Neural cell (in vitro differentiated cells): ENCODE data around the gene PWWP2A. TPM values are rescaled to one million over a fixed set of nuclear protein-coding genes. Genes with fewer than 3 reads are reported as not detected.

Experiments used
- H2AFZ ChIP-seq: fragments of 200-600, 300-800 bp; sonication (generic), shearing (Covaris generic); 2 replicates; pipeline ENCODE4 v1.6.0; 2014; ENCODE audit warnings: low read depth, mild to moderate bottlenecking, antibody characterized with exemption, low read length, moderate library complexity
- H3F3A ChIP-seq: fragments of 200-600 bp; shearing (Covaris generic); 2 replicates; pipeline ENCODE4 v1.6.1; 2016; ENCODE audit warnings: mild to moderate bottlenecking, moderate library complexity, mixed read lengths, antibody characterized with exemption, low read length; ENCODE audit not compliant: insufficient read depth, poor library complexity, severe bottlenecking
- H3K27ac ChIP-seq: fragments of 200-600, 300-800 bp; sonication (generic), shearing (Covaris generic); 2 replicates; pipeline ENCODE4 v1.5.1; 2014; ENCODE audit warnings: mild to moderate bottlenecking, low read length, moderate library complexity
- H3K27me3 ChIP-seq: fragments of 300-800, 200-600 bp; sonication (generic), shearing (Covaris generic); 2 replicates; pipeline ENCODE4 v1.6.0; 2014; ENCODE audit warnings: mild to moderate bottlenecking, low read depth, low read length, moderate library complexity; ENCODE audit not compliant: insufficient read depth
- H3K36me3 ChIP-seq: fragments of 300-800, 200-600 bp; sonication (generic), shearing (Covaris generic); 2 replicates; pipeline ENCODE4 v1.5.1; 2014; ENCODE audit warnings: mild to moderate bottlenecking, antibody characterized with exemption, low read length, moderate library complexity; ENCODE audit not compliant: insufficient read depth
- H3K4me2 ChIP-seq: fragments of 300-800, 200-600 bp; sonication (generic), shearing (Covaris generic); 2 replicates; pipeline ENCODE4 v1.6.0; 2014; ENCODE audit warnings: mild to moderate bottlenecking, low read length
- H3K4me3 ChIP-seq: fragments of 300-800, 200-600 bp; sonication (generic), shearing (Covaris generic); 2 replicates; pipeline ENCODE4 v1.5.1; 2014; ENCODE audit warnings: mild to moderate bottlenecking, low read length, moderate library complexity
- H3K79me2 ChIP-seq: fragments of 200-600 bp; shearing (Covaris generic); replicated peaks from 2 replicates; pipeline ENCODE4 v1.6.0; 2014; ENCODE audit warnings: mild to moderate bottlenecking, low read length, moderate library complexity; ENCODE audit not compliant: insufficient read depth
- H3K9ac ChIP-seq: fragments of 300-800, 200-600 bp; sonication (generic), shearing (Covaris generic); 2 replicates; pipeline ENCODE4 v1.6.1; 2016; ENCODE audit warnings: mild to moderate bottlenecking, low read length, mixed read lengths
- H3K9me2 ChIP-seq: fragments of 200-600 bp; shearing (Covaris generic); 2 replicates; pipeline ENCODE4 v1.6.1; 2016; ENCODE audit warnings: mild to moderate bottlenecking, low read length, mixed read lengths; ENCODE audit not compliant: insufficient read depth
- H3K9me3 ChIP-seq: fragments of 200-600, 300-800 bp; sonication (generic), shearing (Covaris generic); 2 replicates; pipeline ENCODE4 v1.6.1; 2016; ENCODE audit warnings: mild to moderate bottlenecking, mixed run types, low read length, moderate library complexity, mixed read lengths
- H4K20me1 ChIP-seq: fragments of 200-600 bp; shearing (Covaris generic); 2 replicates; pipeline ENCODE4 v1.6.1; 2016; ENCODE audit warnings: mild to moderate bottlenecking, mixed run types; ENCODE audit not compliant: insufficient read depth
- EP300 ChIP-seq: fragments of 450-650 bp; conservative IDR thresholded peaks from 2 replicates; pipeline ENCODE4 v1.6.1; 2014; ENCODE audit warnings: antibody characterized with exemption, mild to moderate bottlenecking, moderate library complexity; ENCODE audit not compliant: poor library complexity, severe bottlenecking
- EZH2 ChIP-seq: fragments of 200-600, 300-800 bp; shearing (Covaris generic), sonication (generic); IDR thresholded peaks from 2 replicates; pipeline ENCODE4 v1.6.1; 2014; ENCODE audit warnings: antibody characterized with exemption, low read length, borderline replicate concordance, mild to moderate bottlenecking; ENCODE audit not compliant: insufficient read depth, poor library complexity, severe bottlenecking
- MXI1 ChIP-seq: fragments of 450-650 bp; conservative IDR thresholded peaks from 2 replicates; pipeline ENCODE4 v1.6.1; 2014; ENCODE audit warnings: antibody characterized with exemption, mild to moderate bottlenecking; ENCODE audit not compliant: poor library complexity, severe bottlenecking
- POLR2AphosphoS5 ChIP-seq: IDR thresholded peaks from 2 replicates; pipeline ENCODE4 v1.6.1; 2012
- RAD21 ChIP-seq: fragments of 450-650 bp; conservative IDR thresholded peaks from 2 replicates; pipeline ENCODE4 v1.6.1; 2014; ENCODE audit warnings: antibody characterized with exemption, mild to moderate bottlenecking, moderate library complexity
- REST ChIP-seq: IDR thresholded peaks from 2 replicates; pipeline ENCODE4 v1.6.1; 2012; ENCODE audit warnings: borderline replicate concordance
- SMC3 ChIP-seq: fragments of 450-650 bp; conservative IDR thresholded peaks from 2 replicates; pipeline ENCODE4 v1.6.1; 2014; ENCODE audit warnings: antibody characterized with exemption, mild to moderate bottlenecking, moderate library complexity; ENCODE audit not compliant: poor library complexity
- TAF1 ChIP-seq: IDR thresholded peaks from 2 replicates; pipeline ENCODE4 v1.6.1; 2012; ENCODE audit warnings: low read depth
- polyA plus RNA-seq: library from polyadenylated mRNA; depleted of rRNA; stranded (reverse); fragments of >200 nt; gene quantifications from 2 replicates; pipeline ENCODE4 v1.2.3, GENCODE V29; 2014
- TF ChIP-seq, protein P1 (sequence below): fragments of 450-650 bp; IDR thresholded peaks from 2 replicates; pipeline ENCODE4 v1.5.1; 2014; ENCODE audit warnings: antibody characterized with exemption, mild to moderate bottlenecking, moderate library complexity; ENCODE audit not compliant: poor library complexity, severe bottlenecking

Gene PWWP2A
- polyA plus RNA-seq, 1 donor from 2014 or later = 37.2 TPM

GRCh38 chr5:160083501-160083900, 35.7 kb downstream of the PWWP2A start:
- TF ChIP-seq, protein P1, sequence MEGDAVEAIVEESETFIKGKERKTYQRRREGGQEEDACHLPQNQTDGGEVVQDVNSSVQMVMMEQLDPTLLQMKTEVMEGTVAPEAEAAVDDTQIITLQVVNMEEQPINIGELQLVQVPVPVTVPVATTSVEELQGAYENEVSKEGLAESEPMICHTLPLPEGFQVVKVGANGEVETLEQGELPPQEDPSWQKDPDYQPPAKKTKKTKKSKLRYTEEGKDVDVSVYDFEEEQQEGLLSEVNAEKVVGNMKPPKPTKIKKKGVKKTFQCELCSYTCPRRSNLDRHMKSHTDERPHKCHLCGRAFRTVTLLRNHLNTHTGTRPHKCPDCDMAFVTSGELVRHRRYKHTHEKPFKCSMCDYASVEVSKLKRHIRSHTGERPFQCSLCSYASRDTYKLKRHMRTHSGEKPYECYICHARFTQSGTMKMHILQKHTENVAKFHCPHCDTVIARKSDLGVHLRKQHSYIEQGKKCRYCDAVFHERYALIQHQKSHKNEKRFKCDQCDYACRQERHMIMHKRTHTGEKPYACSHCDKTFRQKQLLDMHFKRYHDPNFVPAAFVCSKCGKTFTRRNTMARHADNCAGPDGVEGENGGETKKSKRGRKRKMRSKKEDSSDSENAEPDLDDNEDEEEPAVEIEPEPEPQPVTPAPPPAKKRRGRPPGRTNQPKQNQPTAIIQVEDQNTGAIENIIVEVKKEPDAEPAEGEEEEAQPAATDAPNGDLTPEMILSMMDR = no peak
- TF ChIP-seq REST (no peak), EP300 (no peak), EZH2 (no peak), RAD21 (no peak), TAF1 (no peak), SMC3 (no peak), MXI1 (no peak), POLR2AphosphoS5 (no peak)
- Histone ChIP-seq H2AFZ (no peak overlapping the region), H3K9ac (no peak overlapping the region), H3K36me3 (no peaks in the 10 kb centered on the region), H3K27ac (peak overlapping the region; percentile 28), H3K4me3 (no peak overlapping the region), H3K27me3 (no peaks in the 10 kb centered on the region), H3F3A (no peaks in the 10 kb centered on the region), H4K20me1 (no peaks in the 10 kb centered on the region), H3K4me2 (no peak overlapping the region), H3K79me2 (no peaks in the 10 kb centered on the region), H3K9me2 (no peaks in the 10 kb centered on the region), H3K9me3 (no peaks in the 10 kb centered on the region)

GRCh38 chr5:160082614-160083500, 36.4 kb downstream of the PWWP2A start:
- Histone ChIP-seq H3K27ac (peak overlapping the region; percentile 28), H3K27me3 (no peaks in the 10 kb centered on the region), H3K9me3 (no peaks in the 10 kb centered on the region), H3F3A (no peaks in the 10 kb centered on the region), H3K4me2 (no peak overlapping the region), H3K36me3 (no peaks in the 10 kb centered on the region), H3K4me3 (no peak overlapping the region), H3K9ac (no peak overlapping the region), H4K20me1 (no peaks in the 10 kb centered on the region), H3K9me2 (no peaks in the 10 kb centered on the region), H2AFZ (no peak overlapping the region), H3K79me2 (no peaks in the 10 kb centered on the region)
- peak; percentile 76 for TF ChIP-seq REST
- TF ChIP-seq, protein P1 = no peak
